Endothelial cell of umbilical vein (primary cell): Measurements from ENCODE around the gene MAFF. TPM values are rescaled to one million over a fixed set of nuclear protein-coding genes. Genes with fewer than 3 reads are reported as not detected.

Experiments used
- BruUV-seq: library from RNA; stranded (reverse); fragments of 400-500 nt; replicated peaks from 2 replicates; lab custom pipeline; 2021; lab: Mats Ljungman, UMichigan
- CTCF ChIA-PET: fragments of 300-600, 350-600 bp; sonication (Branson Sonifier 250); formaldehyde crosslinking; loops from one replicate; lab custom pipeline; 2021; ENCODE audit warnings: antibody characterized with exemption, inconsistent platforms; lab: Charles Lee
- POLR2A ChIA-PET: fragments of 300-600, 350-600 bp; sonication (Branson Sonifier 250); formaldehyde crosslinking; loops from one replicate; lab custom pipeline; 2021; ENCODE audit warnings: antibody characterized with exemption, inconsistent platforms; lab: Charles Lee
- DNase-seq: peaks from one replicate; pipeline ENCODE4 v3.0.0-alpha.2; 2011; ENCODE audit warnings: low read depth, low spot score
- FAIRE-seq: peaks from 2 replicates; lab custom pipeline; 2011; peaks lifted over from hg19 to GRCh38; lab: Jason Lieb, UNC
- H2AFZ ChIP-seq: 2 replicates; pipeline ENCODE4 v1.6.0; 2012; ENCODE audit warnings: low read depth, low read length, control low read depth, inconsistent platforms
- H3K27ac ChIP-seq: 2 replicates; pipeline ENCODE4 v1.5.1; 2011; ENCODE audit warnings: low read depth, mild to moderate bottlenecking, control low read depth, low read length, moderate library complexity; ENCODE audit not compliant: insufficient read depth
- H3K27me3 ChIP-seq, 2 experiments: 2 replicates each; pipeline versions ENCODE4 v1.6.0 to v1.6.1; 2011; ENCODE audit warnings: low read length in 2 of 2, mixed read lengths in 1 of 2; ENCODE audit not compliant: control insufficient read depth in 2 of 2, insufficient read depth in 2 of 2
- H3K36me3 ChIP-seq, 2 experiments: 2 replicates in 1 of 2; 3 replicates in 1 of 2; pipeline ENCODE4 v1.5.1; 2011; ENCODE audit warnings: low read length in 2 of 2, mild to moderate bottlenecking in 1 of 2, moderate library complexity in 1 of 2; ENCODE audit not compliant: control insufficient read depth in 2 of 2, insufficient read depth in 2 of 2; ENCODE audit errors: extremely low read depth in 1 of 2
- H3K4me1 ChIP-seq: 3 replicates; pipeline ENCODE4 v1.5.1; 2011; ENCODE audit warnings: mild to moderate bottlenecking, low read length; ENCODE audit not compliant: control insufficient read depth, insufficient read depth; ENCODE audit errors: extremely low read depth
- H3K4me2 ChIP-seq: 2 replicates; pipeline ENCODE4 v1.6.1; 2011; ENCODE audit warnings: low read length, control low read depth, mixed read lengths; ENCODE audit not compliant: insufficient read depth
- H3K4me3 ChIP-seq, 3 experiments: fragments of 200-600 bp in 1 of 3; sonication (generic), shearing (Covaris generic) in 1 of 3; replicated peaks in 1 of 3; 2 replicates each; pipeline ENCODE4 v1.5.1; 2011 to 2016; ENCODE audit warnings: control low read depth in 3 of 3, low read length in 3 of 3, mild to moderate bottlenecking in 2 of 3, inconsistent platforms in 1 of 3, low read depth in 1 of 3, moderate library complexity in 1 of 3; ENCODE audit not compliant: insufficient read depth in 1 of 3
- H3K79me2 ChIP-seq: 2 replicates; pipeline ENCODE4 v1.6.0; 2012; ENCODE audit warnings: low read length, inconsistent platforms; ENCODE audit not compliant: control insufficient read depth, insufficient read depth
- H3K9ac ChIP-seq: replicated peaks from 2 replicates; pipeline ENCODE3; 2011; ENCODE audit warnings: low read length, control low read depth; ENCODE audit not compliant: insufficient read depth; ENCODE audit errors: extremely low read depth
- H3K9me1 ChIP-seq: replicated peaks from 3 replicates; pipeline ENCODE4 v1.6.0; 2011; ENCODE audit warnings: mild to moderate bottlenecking, low read length; ENCODE audit not compliant: control insufficient read depth, insufficient read depth; ENCODE audit errors: extremely low read depth
- H3K9me3 ChIP-seq: replicated peaks from 2 replicates; pipeline ENCODE4 v1.5.1; 2012; ENCODE audit warnings: low read length, inconsistent platforms; ENCODE audit not compliant: control insufficient read depth, insufficient read depth
- H4K20me1 ChIP-seq: replicated peaks from 2 replicates; pipeline ENCODE3; 2011; ENCODE audit warnings: mild to moderate bottlenecking, low read length; ENCODE audit not compliant: control insufficient read depth, insufficient read depth; ENCODE audit errors: extremely low read depth
- EZH2 ChIP-seq: IDR thresholded peaks from 2 replicates; pipeline ENCODE4 v1.6.1; 2012; ENCODE audit warnings: borderline replicate concordance, low read depth, mild to moderate bottlenecking, moderate library complexity, low read length, inconsistent platforms; ENCODE audit not compliant: severe bottlenecking
- FOS ChIP-seq: IDR thresholded peaks from 2 replicates; pipeline ENCODE4 v1.6.1; 2011; ENCODE audit warnings: mild to moderate bottlenecking, low read length, moderate library complexity, borderline replicate concordance; ENCODE audit not compliant: insufficient read depth
- JUN ChIP-seq: IDR thresholded peaks from 2 replicates; pipeline ENCODE4 v1.6.1; 2011; ENCODE audit warnings: borderline replicate concordance, low read depth; ENCODE audit not compliant: insufficient read length, insufficient read depth
- POLR2AphosphoS5 ChIP-seq: IDR thresholded peaks from 2 replicates; pipeline ENCODE4 v1.6.1; 2012; ENCODE audit warnings: low read depth, mild to moderate bottlenecking, control low read depth, low read length, moderate library complexity; ENCODE audit not compliant: insufficient read depth
- dilution Hi-C: fragments of 300-500 bp; cut with MboI; formaldehyde crosslinking; loops from one replicate; pipeline ENCODE4 v1.15.0; 2019; ENCODE audit warnings: low sequenced_read_pairs; ENCODE audit not compliant: extremely low pct_ligation_motif_present
- intact Hi-C: fragments of 100-400 bp; cut with micrococcal nuclease; formaldehyde crosslinking; loops from one replicate; pipeline ENCODE4 v1.10.0; 2022
- polyA plus RNA-seq, 4 experiments: library from polyadenylated mRNA; depleted of rRNA in 3 of 4; stranded (reverse) in 3 of 4; unstranded in 1 of 4; fragments of >200 nt; gene quantifications; 2 replicates each; pipeline versions ENCODE4 v1.2.1 to v1.2.3, GENCODE V29; 2011 to 2012; ENCODE audit warnings: missing spikeins in 1 of 4
- total RNA-seq: library from RNA; stranded (reverse); gene quantifications from 2 replicates; pipeline ENCODE4 v1.2.3, GENCODE V29; 2021
- TF ChIP-seq, protein P1 (sequence below): IDR thresholded peaks from 2 replicates; pipeline ENCODE4 v1.6.1; 2011; ENCODE audit not compliant: insufficient read depth, insufficient read length
- TF ChIP-seq, protein P2 (sequence below), 2 donors: IDR thresholded peaks; 1 replicate in 1 of 2; 2 replicates in 1 of 2; pipeline ENCODE4 v1.5.1; 2011; ENCODE audit warnings: low read length in 2 of 2, mild to moderate bottlenecking in 2 of 2, moderate library complexity in 2 of 2, control low read depth in 1 of 2, inconsistent platforms in 1 of 2, low read depth in 1 of 2; ENCODE audit not compliant: insufficient read depth in 1 of 2; ENCODE audit errors: extremely low read depth in 1 of 2

Gene MAFF
- total and polyA plus RNA-seq, 2 donors (not counting 3 experiments of a cell fraction or from before 2014, with no cell fraction given) = 29.0 to 61.2 TPM

DNA sequence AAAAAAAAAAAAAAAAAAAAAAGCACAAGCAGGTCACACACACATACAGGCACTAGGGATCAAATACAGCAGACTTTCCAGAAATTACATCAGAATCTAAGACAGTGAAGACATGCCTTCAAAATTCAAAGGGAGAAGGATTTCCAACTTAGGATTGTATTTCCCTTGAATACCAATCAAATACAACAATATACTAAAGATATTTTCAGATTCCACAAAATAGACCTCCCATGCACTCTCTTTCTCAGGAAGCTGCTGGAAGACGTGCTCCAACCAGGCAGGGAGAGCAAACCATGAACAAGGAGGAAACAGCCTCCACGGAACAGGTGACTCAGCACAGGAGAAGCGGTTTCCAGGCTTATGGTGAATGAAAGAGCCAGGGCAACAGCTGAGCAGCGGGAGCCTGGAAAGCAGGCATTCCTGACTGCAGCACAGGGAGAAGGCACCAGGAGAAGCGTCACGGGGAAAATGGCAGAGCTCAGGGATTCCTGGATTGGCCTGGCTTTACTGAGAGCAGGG is 39.0 kb downstream of the MAFF start:
- no peaks in the 10 kb centered on the region for H3K9me1 ChIP-seq
- no peak overlapping the region for H2AFZ ChIP-seq
- H3K4me3 ChIP-seq = no peak overlapping the region
- H3K4me1 ChIP-seq = peaks cover 31% of the 10 kb centered on the region
- H3K27me3 ChIP-seq = no peaks in the 10 kb centered on the region
- peak overlapping the region; percentile 74 for H3K27ac ChIP-seq
- no peak overlapping the region for H3K4me2 ChIP-seq
- peak; percentile 98 for FAIRE-seq
- no TSS peak for BruUV-seq
- intact Hi-C loops (loop anchor here (2.0 kb wide), 1 partner anchor 18 kb away; no protein-coding TSS in a partner anchor), dilution Hi-C loops (no loop called here)
- no peaks in the 10 kb centered on the region for H3K9me3 ChIP-seq
- CTCF ChIA-PET = interaction anchor here (0.9 to 3.7 kb wide), 12 partner anchors 11 to 189 kb away, joined by 3 to 41 read pairs (median 4); no protein-coding TSS in a partner anchor
- H4K20me1 ChIP-seq = no peaks in the 10 kb centered on the region
- POLR2A ChIA-PET = interaction anchor here (1.2 kb wide), 1 partner anchor 39 kb away, joined by 4 read pairs; the partner anchor contains the start of gene MAFF
- H3K79me2 ChIP-seq = peaks cover 3% of the 10 kb centered on the region
- TF ChIP-seq JUN (peak; percentile 67), POLR2AphosphoS5 (peak; percentile 25), EZH2 (no peak), FOS (peak; percentile 80)
- TF ChIP-seq, protein P1, sequence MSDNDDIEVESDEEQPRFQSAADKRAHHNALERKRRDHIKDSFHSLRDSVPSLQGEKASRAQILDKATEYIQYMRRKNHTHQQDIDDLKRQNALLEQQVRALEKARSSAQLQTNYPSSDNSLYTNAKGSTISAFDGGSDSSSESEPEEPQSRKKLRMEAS = peak; percentile 43
- TF ChIP-seq, protein P2, sequence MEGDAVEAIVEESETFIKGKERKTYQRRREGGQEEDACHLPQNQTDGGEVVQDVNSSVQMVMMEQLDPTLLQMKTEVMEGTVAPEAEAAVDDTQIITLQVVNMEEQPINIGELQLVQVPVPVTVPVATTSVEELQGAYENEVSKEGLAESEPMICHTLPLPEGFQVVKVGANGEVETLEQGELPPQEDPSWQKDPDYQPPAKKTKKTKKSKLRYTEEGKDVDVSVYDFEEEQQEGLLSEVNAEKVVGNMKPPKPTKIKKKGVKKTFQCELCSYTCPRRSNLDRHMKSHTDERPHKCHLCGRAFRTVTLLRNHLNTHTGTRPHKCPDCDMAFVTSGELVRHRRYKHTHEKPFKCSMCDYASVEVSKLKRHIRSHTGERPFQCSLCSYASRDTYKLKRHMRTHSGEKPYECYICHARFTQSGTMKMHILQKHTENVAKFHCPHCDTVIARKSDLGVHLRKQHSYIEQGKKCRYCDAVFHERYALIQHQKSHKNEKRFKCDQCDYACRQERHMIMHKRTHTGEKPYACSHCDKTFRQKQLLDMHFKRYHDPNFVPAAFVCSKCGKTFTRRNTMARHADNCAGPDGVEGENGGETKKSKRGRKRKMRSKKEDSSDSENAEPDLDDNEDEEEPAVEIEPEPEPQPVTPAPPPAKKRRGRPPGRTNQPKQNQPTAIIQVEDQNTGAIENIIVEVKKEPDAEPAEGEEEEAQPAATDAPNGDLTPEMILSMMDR (IDR thresholded peaks at IDR 0.05; ENCODE audit: extremely low read depth in 1 of 2, insufficient read depth in 1 of 2, low read depth in 1 of 2, low read length in 2 of 2) = no peak
- DNase-seq = peak; percentile 94
- peaks cover 2 to 25% of the 10 kb centered on the region in 2 experiments for H3K36me3 ChIP-seq
- no peak overlapping the region for H3K9ac ChIP-seq
